Activated CD4-positive, alpha-beta T cell treated with anti-CD3 and anti-CD28 coated beads, Interleukin-2, amount 50 U/mL, for 16 hours (primary cell): Measurements from ENCODE around the gene ARPC3.
A peak's percentile ranks its signal among the peaks of the same experiment; 100 is the strongest.
"Not testable (repeated sequence)": the region's sequence is repeated elsewhere in the genome, so short reads cannot be mapped to it uniquely, and the experiment has no call there.

ENCODE experiments used
- DNase-seq: peaks from one replicate; pipeline ENCODE4 v3.0.0-alpha.2; 2020

The ARPC3 gene

DNA sequence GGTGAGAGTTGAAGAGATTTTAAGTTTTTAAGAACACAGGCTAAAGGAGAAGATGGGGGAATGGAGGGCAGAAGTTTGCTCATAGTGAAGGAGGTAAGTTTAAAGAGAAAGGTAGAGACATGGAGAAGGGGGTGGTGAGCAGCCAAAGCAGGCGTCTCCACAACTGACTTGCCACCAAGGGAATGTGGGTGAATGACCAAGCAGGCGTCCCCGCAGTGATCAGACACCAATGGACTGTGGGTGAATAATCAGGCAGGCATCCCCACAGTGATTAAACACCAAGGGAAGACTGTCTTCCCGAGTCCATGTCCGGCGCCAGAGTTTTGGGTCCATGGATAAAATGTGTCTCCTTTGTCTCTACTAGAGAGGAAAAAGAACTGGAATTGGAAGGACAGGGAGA, 40.1 kb downstream of the ARPC3 start:
- not testable (repeated sequence) for DNase-seq

DNA sequence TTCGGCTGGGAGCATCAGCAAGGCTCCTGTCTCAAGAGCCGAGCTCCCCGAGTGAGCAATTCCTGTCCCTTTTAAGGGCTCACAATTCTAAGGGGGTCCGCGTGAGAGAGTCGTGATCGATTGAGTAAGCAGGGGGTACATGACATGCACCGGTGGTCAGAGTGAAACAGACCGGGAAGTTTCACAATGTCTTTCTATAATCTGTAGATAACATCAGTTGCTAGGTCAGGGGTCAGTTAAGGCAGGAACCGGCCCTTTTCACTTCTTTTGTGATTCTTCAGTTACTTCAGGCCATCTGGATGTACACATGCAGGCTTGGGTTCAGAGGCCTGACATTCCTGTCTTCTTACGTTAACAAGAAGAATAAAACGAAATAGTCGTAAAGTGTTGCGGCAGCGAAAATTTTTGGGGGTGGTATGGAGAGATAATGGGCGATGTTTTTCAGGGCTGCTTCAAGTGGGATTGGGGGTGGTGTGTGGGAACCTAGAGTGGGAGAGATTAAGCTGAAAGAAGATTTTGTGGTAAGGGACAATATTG, 44.9 kb downstream of the ARPC3 start:
- not testable (repeated sequence) for DNase-seq

GRCh38 chr12:110403976-110404682, 46.0 kb downstream of the ARPC3 start:
- DNase-seq: peak; percentile 81

GRCh38 chr12:110403146-110403975, 46.8 kb downstream of the ARPC3 start, which contains the start of gene ANAPC7:
Gene ANAPC7 (minus strand): TSS chr12:110403708. CDS start chr12:110403627, 81 bp downstream.
- peak; percentile 93 for DNase-seq
